T-helper 2 cell treated with Interferon-gamma antibody and Interleukin-4, amounts not matched to agents 100 ng/mL and 5 ng/mL, for 36 hours (primary cell): ENCODE measurements around the gene TIMM44. TPM values are rescaled to one million over a fixed set of nuclear protein-coding genes. Genes with fewer than 3 reads are reported as not detected.
"Not testable (repeated sequence)": the region's sequence is repeated elsewhere in the genome, so short reads cannot be mapped to it uniquely, and the experiment has no call there.

Source experiments
- intact Hi-C: fragments of 100-400 bp; cut with micrococcal nuclease; formaldehyde crosslinking; loops from one replicate; pipeline ENCODE4 v1.15.1; 2023
- total RNA-seq: library from RNA; stranded (reverse); gene quantifications from 2 replicates; pipeline ENCODE4 v1.2.3, GENCODE V29; 2022

TIMM44 gene
- total RNA-seq, 1 donor from 2014 or later = 60.6 TPM

DNA sequence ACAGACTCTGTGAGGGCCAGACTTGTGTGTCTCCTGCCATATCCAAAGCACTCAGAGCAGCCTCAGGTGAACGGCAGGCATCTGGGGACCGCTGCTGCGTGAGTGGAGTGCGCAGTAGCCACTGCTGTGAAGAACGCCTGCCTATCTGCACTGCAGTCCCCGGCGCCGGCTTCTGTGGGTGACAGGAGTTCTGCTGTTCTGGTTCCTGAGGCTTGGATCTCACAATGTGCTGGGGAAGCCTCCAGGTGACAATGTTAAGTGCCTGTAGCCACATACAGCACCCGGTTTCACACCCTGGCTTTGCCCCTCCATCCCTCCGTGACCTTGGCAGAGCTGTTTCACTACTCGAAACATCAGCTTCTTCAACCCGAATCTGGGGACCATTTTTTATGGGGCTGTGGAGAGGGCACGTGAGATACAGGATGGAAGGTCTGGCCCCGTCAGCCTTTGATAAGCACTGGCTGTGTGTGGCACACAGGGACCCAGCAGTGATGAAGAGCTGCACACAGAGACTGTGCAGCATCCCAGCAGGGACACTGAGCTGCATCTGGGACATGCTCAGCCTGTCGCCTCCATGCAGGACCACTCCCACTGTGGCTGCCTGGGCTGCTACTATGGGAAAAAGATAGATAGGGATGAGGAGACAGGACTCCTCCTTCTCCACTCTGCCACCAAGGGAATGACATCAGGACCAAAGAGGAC, 33.7 kb upstream of the TIMM44 start:
- intact Hi-C loops = no loop called here

- intact Hi-C loops = no loop called here
Observed at GRCh38 chr19:7976461-7976860, 33.0 kb upstream of the TIMM44 start.

- intact Hi-C loops = no loop called here
Observed at GRCh38 chr19:7975037-7975436, 31.6 kb upstream of the TIMM44 start.

GRCh38 chr19:7973883-7974282, 30.4 kb upstream of the TIMM44 start:
- intact Hi-C loops = no loop called here

DNA sequence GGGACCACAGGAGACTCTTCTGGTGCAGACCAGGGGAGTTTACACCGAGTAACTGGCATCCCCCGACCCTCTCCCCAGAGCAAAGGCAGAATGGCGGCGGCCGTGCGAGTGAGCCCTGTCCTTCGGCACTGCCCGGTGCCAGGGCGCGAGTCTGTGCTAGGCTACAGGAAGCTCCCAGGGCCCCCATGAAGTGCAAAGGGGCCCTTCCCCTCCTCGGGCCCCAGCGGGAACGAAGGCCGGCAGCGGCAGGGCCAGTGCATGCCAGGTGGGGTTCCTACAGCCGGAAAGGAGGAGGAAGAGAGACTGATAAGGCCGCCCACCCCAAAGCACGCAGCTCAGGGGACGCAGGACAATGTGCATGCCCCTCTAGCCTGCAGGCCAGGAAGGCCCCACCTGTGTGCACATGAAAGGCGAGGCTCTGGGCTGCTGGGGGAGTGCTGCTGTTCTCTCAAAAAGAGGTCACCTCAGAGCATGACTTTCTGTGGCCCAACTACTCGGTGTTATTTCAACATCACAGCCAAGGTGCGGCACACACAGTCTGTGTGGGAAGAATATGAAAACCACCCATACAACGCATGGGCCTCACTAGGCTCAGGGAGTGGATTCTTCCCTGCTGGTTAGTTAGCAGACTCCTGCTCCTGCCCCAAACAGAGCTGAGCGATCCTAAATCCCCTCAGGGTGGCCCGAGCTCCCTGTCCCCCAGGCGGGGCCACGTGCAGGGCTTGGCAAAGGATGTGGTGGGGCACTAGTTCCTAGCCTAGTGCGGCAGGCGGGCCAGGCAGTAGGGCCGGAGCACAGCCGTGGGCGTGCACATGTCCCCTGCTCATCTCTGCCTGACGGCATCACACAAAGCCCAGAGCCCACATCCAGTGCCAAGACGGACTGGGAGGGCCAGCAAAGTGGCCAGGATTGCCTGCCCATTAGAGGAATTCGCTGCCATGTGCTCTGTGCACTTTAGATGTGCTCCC, 28.4 kb upstream of the TIMM44 start:
- intact Hi-C loops = no loop called here

GRCh38 chr19:7970716-7971448, 27.4 kb upstream of the TIMM44 start:
- intact Hi-C loops = no loop called here

GRCh38 chr19:7969555-7969939, 26.1 kb upstream of the TIMM44 start:
- intact Hi-C loops = no loop called here

- intact Hi-C loops = no loop called here
Observed at GRCh38 chr19:7968796-7969554, 25.5 kb upstream of the TIMM44 start.

DNA sequence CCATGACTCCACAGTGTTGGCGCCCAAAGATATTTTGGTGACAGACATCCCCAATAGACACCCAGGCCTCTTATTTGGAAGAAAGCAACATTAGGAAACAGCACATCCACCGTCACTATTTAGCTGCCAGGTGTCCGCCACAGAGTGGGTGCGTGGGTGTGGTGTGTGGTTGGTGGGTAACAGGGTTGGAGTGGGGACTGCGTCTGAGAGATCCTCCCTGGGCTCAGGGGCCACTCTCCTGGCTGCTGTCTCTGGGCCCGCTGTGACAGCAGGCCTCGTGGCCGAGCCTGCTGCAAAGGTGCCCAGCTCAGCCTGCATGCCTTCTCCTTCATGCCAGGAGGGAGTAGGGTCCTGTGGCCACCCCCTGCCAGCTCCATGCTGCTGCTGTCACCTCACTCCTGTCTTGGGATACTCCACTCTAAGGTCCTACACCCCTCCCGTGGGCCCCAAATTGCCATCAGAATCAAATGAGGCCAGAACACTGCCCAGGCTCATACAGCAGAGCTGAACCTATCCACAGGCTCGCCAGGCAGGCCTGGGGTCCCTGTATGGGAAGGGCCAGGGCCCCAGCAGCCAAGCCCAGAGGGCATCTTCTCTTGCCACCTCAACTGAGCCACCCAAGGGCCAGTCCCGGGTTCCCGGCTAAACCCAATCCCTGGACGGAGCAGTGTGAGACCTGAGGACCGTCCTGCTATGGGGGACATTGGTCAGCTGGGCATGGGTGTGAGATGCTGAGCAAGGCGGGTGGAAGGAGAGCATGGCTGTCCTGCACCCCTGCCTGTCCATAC, 24.7 kb upstream of the TIMM44 start:
- intact Hi-C loops = no loop called here

DNA sequence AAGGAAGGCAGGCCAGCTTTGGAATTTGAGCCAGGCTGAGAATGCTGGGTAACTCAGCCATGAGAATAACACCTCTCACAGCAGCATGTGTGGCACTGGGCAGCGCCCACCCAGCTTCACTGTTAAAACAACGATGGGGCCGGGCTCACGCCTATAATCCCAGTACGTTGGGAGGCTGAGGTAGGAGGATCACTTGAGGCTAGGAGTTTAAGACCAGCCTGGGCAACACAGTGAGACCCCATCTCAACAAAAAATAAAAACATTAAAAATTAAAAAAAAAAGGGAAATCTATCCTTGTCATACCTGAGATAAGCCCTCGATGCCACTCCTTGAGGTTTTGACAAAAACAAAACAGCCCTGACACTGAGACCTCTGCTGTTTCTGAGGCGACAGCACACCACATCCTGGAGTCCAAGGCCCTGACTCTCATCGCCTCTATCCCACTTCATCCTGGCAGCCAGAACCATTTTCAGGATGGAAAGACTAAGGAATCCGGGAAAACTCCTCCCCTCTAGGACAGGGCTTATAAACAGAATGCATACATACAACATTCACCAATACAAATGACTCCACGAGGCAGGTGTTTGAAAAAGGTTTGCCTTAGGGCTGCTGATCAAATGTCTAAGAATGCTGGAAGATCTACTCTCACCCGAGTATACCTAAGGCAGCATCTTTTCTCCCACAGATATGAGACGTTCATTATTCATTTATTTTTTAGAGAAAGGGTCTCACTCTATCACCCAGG, 22.6 kb upstream of the TIMM44 start:
- intact Hi-C loops = no loop called here

DNA sequence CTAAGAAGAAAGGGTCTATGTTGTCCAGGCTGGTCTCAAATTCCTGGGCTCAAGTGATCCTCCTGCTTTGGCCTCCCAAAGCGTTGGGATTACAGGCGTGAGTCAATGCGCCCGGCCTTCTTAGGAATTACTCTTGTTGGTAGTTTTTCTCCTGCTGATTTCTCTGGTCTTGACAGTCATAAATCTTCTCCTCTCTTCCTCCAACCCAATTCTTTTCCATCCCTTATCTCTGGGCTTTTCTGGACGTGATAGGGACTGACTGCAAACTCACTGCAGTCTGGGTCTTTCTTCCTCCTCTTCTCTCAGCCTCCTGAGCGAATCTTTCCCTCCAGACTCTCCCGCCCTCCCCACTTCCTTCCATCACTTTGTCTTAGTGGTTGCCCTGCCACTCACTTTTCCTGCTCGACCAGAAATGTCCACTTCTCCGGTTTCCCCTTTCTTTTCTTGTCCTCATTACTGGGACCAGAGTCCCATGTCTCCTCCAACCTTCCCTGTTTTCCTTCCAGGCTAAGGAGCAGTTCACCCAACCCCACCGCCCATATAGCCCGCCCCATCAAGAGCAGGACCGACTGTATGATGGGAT, 21.9 kb upstream of the TIMM44 start:
- intact Hi-C loops = no loop called here

GRCh38 chr19:7963566-7963965, 20.1 kb upstream of the TIMM44 start:
- intact Hi-C loops = no loop called here

- intact Hi-C loops = no loop called here
Observed at GRCh38 chr19:7962644-7963268, 19.3 kb upstream of the TIMM44 start.

DNA sequence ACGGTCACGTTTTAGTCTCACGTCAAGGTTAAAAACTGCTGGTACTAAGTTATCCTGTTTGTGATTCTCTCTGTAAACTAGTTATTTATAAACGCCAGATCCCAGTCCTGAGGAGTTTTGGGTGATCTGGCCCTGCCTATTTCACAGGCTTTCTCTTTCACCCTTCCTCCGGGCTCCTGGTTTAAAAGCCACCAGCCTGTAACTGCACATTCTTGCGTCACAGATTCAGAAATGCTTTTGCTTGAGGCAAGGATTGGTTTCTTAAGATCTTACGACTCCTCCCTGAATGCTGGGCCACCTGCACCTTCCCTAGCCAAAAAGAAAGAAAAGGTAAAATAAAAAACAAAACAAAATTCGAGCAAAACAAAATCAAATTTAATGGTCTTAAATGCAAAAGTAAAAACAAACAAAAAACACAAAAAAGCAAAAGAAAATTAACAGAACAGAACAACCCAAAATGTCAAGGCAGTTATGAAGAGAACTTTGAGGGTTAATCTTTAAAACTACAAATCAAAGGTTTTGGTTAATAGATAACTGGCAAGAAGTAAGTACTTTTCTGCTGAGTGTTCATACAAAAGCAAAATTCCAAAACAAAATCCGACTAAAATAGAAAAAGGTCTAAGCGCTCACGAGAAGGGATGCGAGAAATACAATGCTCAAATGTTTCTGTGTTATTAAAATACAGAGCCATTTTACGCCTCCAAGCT, 18.6 kb upstream of the TIMM44 start:
- intact Hi-C loops = no loop called here

GRCh38 chr19:7961082-7961481, 17.6 kb upstream of the TIMM44 start:
- intact Hi-C loops = not testable (repeated sequence)

DNA sequence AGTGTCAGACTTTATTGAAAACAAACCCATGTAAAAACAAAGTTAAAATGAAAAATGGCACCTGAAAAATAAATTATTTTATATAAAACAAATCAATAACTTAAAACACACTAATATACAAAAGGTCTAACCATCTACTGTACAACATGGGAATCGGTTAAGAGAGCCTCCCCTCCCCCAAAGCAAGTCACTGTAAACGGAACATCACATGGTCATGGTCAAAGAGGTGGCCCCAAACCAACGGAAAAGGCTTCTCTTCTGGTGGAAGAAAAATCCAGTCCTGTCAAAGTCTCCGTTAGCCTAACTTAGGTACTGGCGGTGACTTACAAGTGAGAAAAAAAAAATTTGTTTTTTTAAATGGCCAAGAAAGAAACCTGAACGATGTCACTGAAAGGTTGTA, 15.7 kb upstream of the TIMM44 start:
- intact Hi-C loops = no loop called here

DNA sequence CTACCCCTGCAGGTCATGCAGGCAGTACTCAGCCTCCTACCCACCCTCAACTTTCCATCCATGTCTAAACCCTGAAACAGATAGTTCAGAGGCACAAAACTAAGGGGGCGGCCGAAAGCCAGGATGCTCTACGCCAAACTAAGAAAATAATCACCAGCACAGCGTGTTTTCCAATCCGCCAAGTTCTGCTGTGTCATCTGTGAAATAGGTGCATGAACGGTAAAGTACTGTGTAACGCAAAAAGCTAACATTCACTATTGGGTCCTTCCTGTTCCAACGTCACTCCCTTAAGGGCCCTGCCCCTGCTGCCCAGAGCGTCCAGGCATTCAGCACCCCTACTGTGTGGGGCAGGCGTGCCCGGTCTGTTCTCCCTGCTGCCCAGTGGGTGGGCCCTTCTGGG, 12.2 kb upstream of the TIMM44 start:
- intact Hi-C loops = no loop called here

GRCh38 chr19:7953576-7953975, 10.1 kb upstream of the TIMM44 start:
- intact Hi-C loops = no loop called here
